HG02588 (cell line): ENCODE measurements around the gene ERCC4.
"Not testable (repeated sequence)": the region's sequence is repeated elsewhere in the genome, so short reads cannot be mapped to it uniquely, and the experiment has no call there.

Experiments used
- ATAC-seq: cut with Tn5 transposase; IDR thresholded peaks from one replicate; pipeline ENCODE4 v1.9.1; 2021; ENCODE audit warnings: mild to moderate bottlenecking, moderate library complexity; ENCODE audit not compliant: unreplicated experiment

The ERCC4 gene

GRCh38 chr16:13919683-13920509 lies at the start of gene ERCC4:
TSS of gene ERCC4 (plus strand) at chr16:13920154. CDS start at chr16:13920166, 12 bp downstream.
- peak; percentile 98 for ATAC-seq

- ATAC-seq: no peak
These were observed 46.0 kb upstream of the ERCC4 start for GRCh38 chr16:13873835-13874438.

- ATAC-seq: no peak
These were observed 44.2 kb upstream of the ERCC4 start for GRCh38 chr16:13875614-13876284.

- ATAC-seq: no peak
These were observed 36.7 kb upstream of the ERCC4 start for GRCh38 chr16:13883276-13883675.

GRCh38 chr16:13883881-13884280 lies 36.1 kb upstream of the ERCC4 start:
- ATAC-seq: no peak

- ATAC-seq: no peak
These were observed 34.3 kb upstream of the ERCC4 start for GRCh38 chr16:13885700-13886099.

GRCh38 chr16:13886608-13887007 lies 33.3 kb upstream of the ERCC4 start:
- ATAC-seq: no peak

GRCh38 chr16:13889323-13889722 lies 30.6 kb upstream of the ERCC4 start:
- not testable (repeated sequence) for ATAC-seq

GRCh38 chr16:13892301-13892700 lies 27.7 kb upstream of the ERCC4 start:
- no peak for ATAC-seq

GRCh38 chr16:13895516-13895915 lies 24.4 kb upstream of the ERCC4 start:
- no peak for ATAC-seq

GRCh38 chr16:13896543-13897182 lies 23.3 kb upstream of the ERCC4 start:
- no peak for ATAC-seq

GRCh38 chr16:13897806-13898205 lies 22.1 kb upstream of the ERCC4 start:
- ATAC-seq: no peak

GRCh38 chr16:13898233-13898632 lies 21.7 kb upstream of the ERCC4 start:
- no peak for ATAC-seq

- no peak for ATAC-seq
These were observed 17.9 kb upstream of the ERCC4 start for GRCh38 chr16:13902052-13902451.

GRCh38 chr16:13902677-13903076 lies 17.3 kb upstream of the ERCC4 start:
- ATAC-seq: no peak

GRCh38 chr16:13904179-13904691 lies 15.7 kb upstream of the ERCC4 start:
- ATAC-seq: no peak

GRCh38 chr16:13904822-13905221 lies 15.1 kb upstream of the ERCC4 start:
- ATAC-seq: not testable (repeated sequence)

GRCh38 chr16:13906168-13907089 lies 13.5 kb upstream of the ERCC4 start:
- ATAC-seq: no peak

- ATAC-seq: no peak
These were observed 12.5 kb upstream of the ERCC4 start for GRCh38 chr16:13907431-13907830.

- no peak for ATAC-seq
These were observed 10.9 kb upstream of the ERCC4 start for GRCh38 chr16:13909069-13909468.
